ENCODE measurements around the gene GRWD1.

Gene GRWD1

GRCh38 chr19:48400018-48400742, 45.6 kb upstream of the GRWD1 start:
- peak; percentile 74 for DNase-seq (ENCODE audit: low read depth)
- no peak overlapping the region for H3K4me3 ChIP-seq (ENCODE audit: low read length)
- TF ChIP-seq CTCF (IDR thresholded peaks at IDR 0.05; ENCODE audit: insufficient read depth, low read depth, low read length, missing control alignments) = no peak

- no peak for TF ChIP-seq CTCF (IDR thresholded peaks at IDR 0.05; ENCODE audit: insufficient read depth, low read depth, low read length, missing control alignments)
- no peak for DNase-seq (ENCODE audit: low read depth)
- H3K4me3 ChIP-seq (ENCODE audit: low read length) = no peak overlapping the region
These were observed 44.5 kb upstream of the GRWD1 start for GRCh38 chr19:48401287-48401686.

GRCh38 chr19:48403606-48404005, 42.2 kb upstream of the GRWD1 start:
- no peak overlapping the region for H3K4me3 ChIP-seq (ENCODE audit: low read length)
- peak; percentile 69 for DNase-seq (ENCODE audit: low read depth)
- no peak for TF ChIP-seq CTCF (IDR thresholded peaks at IDR 0.05; ENCODE audit: insufficient read depth, low read depth, low read length, missing control alignments)

- TF ChIP-seq CTCF (IDR thresholded peaks at IDR 0.05; ENCODE audit: insufficient read depth, low read depth, low read length, missing control alignments) = no peak
- DNase-seq (ENCODE audit: low read depth) = no peak
- H3K4me3 ChIP-seq (ENCODE audit: low read length) = no peak overlapping the region
These were observed 40.6 kb upstream of the GRWD1 start for GRCh38 chr19:48405010-48405659.

GRCh38 chr19:48405850-48406249, 39.9 kb upstream of the GRWD1 start:
- no peak for TF ChIP-seq CTCF (IDR thresholded peaks at IDR 0.05; ENCODE audit: insufficient read depth, low read depth, low read length, missing control alignments)
- H3K4me3 ChIP-seq (ENCODE audit: low read length) = no peak overlapping the region
- peak; percentile 64 for DNase-seq (ENCODE audit: low read depth)

GRCh38 chr19:48413879-48414587, 31.8 kb upstream of the GRWD1 start:
- no peak overlapping the region for H3K4me3 ChIP-seq (ENCODE audit: low read length)
- no peak for TF ChIP-seq CTCF (IDR thresholded peaks at IDR 0.05; ENCODE audit: insufficient read depth, low read depth, low read length, missing control alignments)
- DNase-seq (ENCODE audit: low read depth) = no peak

Data from epithelial cell of esophagus (primary cell).